MCF 10A (cell line): ENCODE measurements around the gene ITGAE. TPM values are rescaled to one million over a fixed set of nuclear protein-coding genes. Genes with fewer than 3 reads are reported as not detected.

ENCODE experiments used
- BruUV-seq: library from RNA; stranded (reverse); fragments of 400-500 nt; replicated peaks from 2 replicates; lab custom pipeline; 2021; lab: Mats Ljungman, UMichigan
- CTCF ChIA-PET: fragments of 300-600 bp; sonication (Branson Sonifier 250); formaldehyde crosslinking; extraction: SDS; loops from one replicate; lab custom pipeline; 2021; ENCODE audit warnings: antibody characterized with exemption, inconsistent platforms; lab: Yijun Ruan, JAX
- POLR2A ChIA-PET: fragments of 300-600, 350-650 bp; sonication (Branson Sonifier 250); formaldehyde crosslinking; extraction: SDS; loops from one replicate; lab custom pipeline; 2020; ENCODE audit warnings: antibody characterized with exemption, inconsistent platforms; lab: Yijun Ruan, JAX
- DNase-seq: peaks from one replicate; pipeline ENCODE4 v3.0.0-alpha.2; 2018; ENCODE audit not compliant: unreplicated experiment
- H3K27ac Mint-ChIP-seq: one replicate; pipeline ENCODE4 v1.8.0; 2022; ENCODE audit warnings: mild to moderate bottlenecking, low read depth, mixed read lengths; ENCODE audit not compliant: unreplicated experiment
- H3K27me3 Mint-ChIP-seq: one replicate; pipeline ENCODE4 v1.8.0; 2022; ENCODE audit warnings: mixed read lengths; ENCODE audit not compliant: insufficient read depth, unreplicated experiment
- H3K36me3 Mint-ChIP-seq: one replicate; pipeline ENCODE4 v1.8.0; 2022; ENCODE audit warnings: mild to moderate bottlenecking, moderate library complexity, mixed read lengths; ENCODE audit not compliant: insufficient read depth, unreplicated experiment
- H3K4me1 Mint-ChIP-seq: one replicate; pipeline ENCODE4 v1.8.0; 2022; ENCODE audit warnings: mixed read lengths; ENCODE audit not compliant: insufficient read depth, unreplicated experiment
- H3K4me3 Mint-ChIP-seq: one replicate; pipeline ENCODE4 v1.8.0; 2022; ENCODE audit warnings: mild to moderate bottlenecking, moderate library complexity, mixed read lengths; ENCODE audit not compliant: unreplicated experiment
- H3K9me3 Mint-ChIP-seq: one replicate; pipeline ENCODE4 v1.8.0; 2022; ENCODE audit warnings: mixed read lengths; ENCODE audit not compliant: unreplicated experiment
- CTCF ChIP-seq: fragments of 200-600 bp; IDR thresholded peaks from one replicate; pipeline ENCODE4 v1.8.0; 2022; ENCODE audit warnings: antibody characterized with exemption, mild to moderate bottlenecking; ENCODE audit not compliant: unreplicated experiment
- intact Hi-C: fragments of 100-400 bp; cut with micrococcal nuclease; formaldehyde crosslinking; loops from 2 replicates; pipeline ENCODE4 v1.14.1; 2022
- total RNA-seq: library from RNA; stranded (reverse); gene quantifications from 2 replicates; pipeline ENCODE4 v1.2.3, GENCODE V29; 2022

Gene ITGAE
- total RNA-seq, 1 experiment from 2014 or later, result 26.6 TPM

GRCh38 chr17:3802461-3803307 lies 1.7 kb upstream of the ITGAE start:
- no peak overlapping the region for H3K4me3 Mint-ChIP-seq
- no peak for TF ChIP-seq CTCF
- intact Hi-C loops, result no loop called here
- H3K27ac Mint-ChIP-seq, result no peak overlapping the region
- BruUV-seq, result no TSS peak
- DNase-seq, result no peak
- no peaks in the 10 kb centered on the region for H3K27me3 Mint-ChIP-seq
- ChIA-PET CTCF (interaction anchor here (0.5 to 0.6 kb wide), 2 partner anchors 18 to 26 kb away, joined by 3 to 4 read pairs; no protein-coding TSS in a partner anchor), POLR2A (no interaction called here)
- H3K9me3 Mint-ChIP-seq, result no peaks in the 10 kb centered on the region
- H3K4me1 Mint-ChIP-seq, result no peaks in the 10 kb centered on the region
- peaks cover 16% of the 10 kb centered on the region for H3K36me3 Mint-ChIP-seq

GRCh38 chr17:3801792-3802191 lies 804 bp upstream of the ITGAE start:
- CTCF ChIA-PET, result interaction anchor here (0.6 to 0.9 kb wide), 2 partner anchors 25 to 1508 kb away, joined by 3 to 7 read pairs; no protein-coding TSS in a partner anchor
- H3K4me1 Mint-ChIP-seq, result no peaks in the 10 kb centered on the region
- peaks cover 14% of the 10 kb centered on the region for H3K36me3 Mint-ChIP-seq
- no peak for TF ChIP-seq CTCF
- intact Hi-C loops, result no loop called here
- no peak overlapping the region for H3K4me3 Mint-ChIP-seq
- BruUV-seq, result no TSS peak
- DNase-seq, result no peak
- H3K27me3 Mint-ChIP-seq, result no peaks in the 10 kb centered on the region
- no peaks in the 10 kb centered on the region for H3K9me3 Mint-ChIP-seq
- no peak overlapping the region for H3K27ac Mint-ChIP-seq
- POLR2A ChIA-PET, result no interaction called here

- no peaks in the 10 kb centered on the region for H3K9me3 Mint-ChIP-seq
- no peaks in the 10 kb centered on the region for H3K4me1 Mint-ChIP-seq
- no peak overlapping the region for H3K4me3 Mint-ChIP-seq
- no peak for TF ChIP-seq CTCF
- ChIA-PET POLR2A (no interaction called here), CTCF (interaction anchor here (0.6 to 0.9 kb wide), 2 partner anchors 26 to 1508 kb away, joined by 3 to 7 read pairs; no protein-coding TSS in a partner anchor)
- intact Hi-C loops, result no loop called here
- H3K36me3 Mint-ChIP-seq, result peaks cover 10% of the 10 kb centered on the region
- no peak for DNase-seq
- H3K27ac Mint-ChIP-seq, result no peak overlapping the region
- BruUV-seq, result no TSS peak
- H3K27me3 Mint-ChIP-seq, result no peaks in the 10 kb centered on the region
Observed at GRCh38 chr17:3801347-3801746, 359 bp upstream of the ITGAE start.

- DNase-seq, result no peak
- Mint-ChIP-seq H3K4me1 (no peaks in the 10 kb centered on the region), H3K9me3 (no peaks in the 10 kb centered on the region), H3K36me3 (peaks cover 7% of the 10 kb centered on the region), H3K27ac (no peak overlapping the region), H3K4me3 (no peak overlapping the region), H3K27me3 (no peaks in the 10 kb centered on the region)
- no peak for TF ChIP-seq CTCF
- ChIA-PET POLR2A (no interaction called here), CTCF (interaction anchor here (0.6 kb wide), 1 partner anchor 753 kb away, joined by 5 read pairs; no protein-coding TSS in a partner anchor)
- BruUV-seq, result no TSS peak
- intact Hi-C loops, result no loop called here
Observed at GRCh38 chr17:3799181-3799945, 1.6 kb downstream of the ITGAE start.
